Chondrocyte (in vitro differentiated cells): ENCODE measurements around the gene TMBIM6. TPM values are rescaled to one million over a fixed set of nuclear protein-coding genes. Genes with fewer than 3 reads are reported as not detected.

ENCODE experiments used
- DNase-seq: peaks from one replicate; pipeline ENCODE4 v3.0.0; 2021; ENCODE audit warnings: mixed read lengths, low spot score
- H3K27ac Mint-ChIP-seq: one replicate; pipeline ENCODE4 v1.8.0; 2021; ENCODE audit warnings: mild to moderate bottlenecking, moderate library complexity, mixed read lengths; ENCODE audit not compliant: unreplicated experiment
- H3K27me3 Mint-ChIP-seq: 2 replicates; pipeline ENCODE4 v1.8.0; 2021; ENCODE audit warnings: low read depth, mixed read lengths
- H3K36me3 Mint-ChIP-seq: 2 replicates; pipeline ENCODE4 v1.8.0; 2021; ENCODE audit warnings: low read depth, mixed read lengths
- H3K4me1 Mint-ChIP-seq: 2 replicates; pipeline ENCODE4 v1.8.0; 2021; ENCODE audit warnings: low read depth, mild to moderate bottlenecking, mixed read lengths
- H3K4me3 Mint-ChIP-seq: one replicate; pipeline ENCODE4 v1.8.0; 2021; ENCODE audit warnings: mild to moderate bottlenecking, moderate library complexity, mixed read lengths; ENCODE audit not compliant: unreplicated experiment
- H3K9me3 Mint-ChIP-seq: 2 replicates; pipeline ENCODE4 v1.8.0; 2021; ENCODE audit warnings: low read depth, mixed read lengths
- CTCF ChIP-seq: fragments of 200-600 bp; sonication (generic); IDR thresholded peaks from 2 replicates; pipeline ENCODE4 v1.5.0; 2021; ENCODE audit warnings: antibody characterized with exemption, mild to moderate bottlenecking, moderate library complexity
- total RNA-seq: library from RNA; stranded (reverse); gene quantifications from 3 replicates; pipeline ENCODE4 v1.2.1, GENCODE V29; 2021

The TMBIM6 gene
- total RNA-seq, 1 donor from 2014 or later: 344 TPM

- Mint-ChIP-seq H3K4me3 (no peak overlapping the region), H3K36me3 (peaks cover 31% of the 10 kb centered on the region), H3K27me3 (no peaks in the 10 kb centered on the region), H3K27ac (no peak overlapping the region), H3K9me3 (no peaks in the 10 kb centered on the region), H3K4me1 (no peaks in the 10 kb centered on the region)
- peak; percentile 72 for DNase-seq
- TF ChIP-seq CTCF: no peak
Observed at GRCh38 chr12:49800421-49801140, 59.2 kb downstream of the TMBIM6 start.

GRCh38 chr12:49801141-49802063 lies 60.0 kb downstream of the TMBIM6 start:
- H3K36me3 Mint-ChIP-seq: peaks cover 27% of the 10 kb centered on the region
- H3K9me3 Mint-ChIP-seq: no peaks in the 10 kb centered on the region
- H3K27me3 Mint-ChIP-seq: no peaks in the 10 kb centered on the region
- TF ChIP-seq CTCF: no peak
- no peak overlapping the region for H3K4me3 Mint-ChIP-seq
- H3K4me1 Mint-ChIP-seq: no peaks in the 10 kb centered on the region
- H3K27ac Mint-ChIP-seq: no peak overlapping the region
- DNase-seq: peak; percentile 70

GRCh38 chr12:49803693-49804450 lies 62.5 kb downstream of the TMBIM6 start:
- H3K27me3 Mint-ChIP-seq: no peaks in the 10 kb centered on the region
- peaks cover 24% of the 10 kb centered on the region for H3K36me3 Mint-ChIP-seq
- H3K27ac Mint-ChIP-seq: no peak overlapping the region
- no peaks in the 10 kb centered on the region for H3K9me3 Mint-ChIP-seq
- no peak for DNase-seq
- H3K4me3 Mint-ChIP-seq: no peak overlapping the region
- no peak for TF ChIP-seq CTCF
- peaks cover 16% of the 10 kb centered on the region for H3K4me1 Mint-ChIP-seq

- no peak overlapping the region for H3K4me3 Mint-ChIP-seq
- no peaks in the 10 kb centered on the region for H3K27me3 Mint-ChIP-seq
- no peak for DNase-seq
- H3K27ac Mint-ChIP-seq: no peak overlapping the region
- no peaks in the 10 kb centered on the region for H3K9me3 Mint-ChIP-seq
- no peak for TF ChIP-seq CTCF
- peaks cover 19% of the 10 kb centered on the region for H3K36me3 Mint-ChIP-seq
- peaks cover 26% of the 10 kb centered on the region for H3K4me1 Mint-ChIP-seq
Observed at GRCh38 chr12:49804821-49805220, 63.5 kb downstream of the TMBIM6 start.

- Mint-ChIP-seq H3K36me3 (peaks cover 15% of the 10 kb centered on the region), H3K4me3 (no peak overlapping the region), H3K9me3 (no peaks in the 10 kb centered on the region), H3K27me3 (no peaks in the 10 kb centered on the region), H3K27ac (no peak overlapping the region), H3K4me1 (peaks cover 31% of the 10 kb centered on the region)
- no peak for TF ChIP-seq CTCF
- DNase-seq: peak; percentile 18
Observed at GRCh38 chr12:49805409-49805808, 64.1 kb downstream of the TMBIM6 start.
